ENCODE results near the gene ELP4. TPM values are rescaled to one million over a fixed set of nuclear protein-coding genes. Genes with fewer than 3 reads are reported as not detected.

Gene ELP4
- total and polyA plus RNA-seq, 9 of the 15 experiments (the other 6 are each of a cell fraction or from before 2014, with no cell fraction given) = 24.1 to 60.3 (median 38.7) TPM

DNA sequence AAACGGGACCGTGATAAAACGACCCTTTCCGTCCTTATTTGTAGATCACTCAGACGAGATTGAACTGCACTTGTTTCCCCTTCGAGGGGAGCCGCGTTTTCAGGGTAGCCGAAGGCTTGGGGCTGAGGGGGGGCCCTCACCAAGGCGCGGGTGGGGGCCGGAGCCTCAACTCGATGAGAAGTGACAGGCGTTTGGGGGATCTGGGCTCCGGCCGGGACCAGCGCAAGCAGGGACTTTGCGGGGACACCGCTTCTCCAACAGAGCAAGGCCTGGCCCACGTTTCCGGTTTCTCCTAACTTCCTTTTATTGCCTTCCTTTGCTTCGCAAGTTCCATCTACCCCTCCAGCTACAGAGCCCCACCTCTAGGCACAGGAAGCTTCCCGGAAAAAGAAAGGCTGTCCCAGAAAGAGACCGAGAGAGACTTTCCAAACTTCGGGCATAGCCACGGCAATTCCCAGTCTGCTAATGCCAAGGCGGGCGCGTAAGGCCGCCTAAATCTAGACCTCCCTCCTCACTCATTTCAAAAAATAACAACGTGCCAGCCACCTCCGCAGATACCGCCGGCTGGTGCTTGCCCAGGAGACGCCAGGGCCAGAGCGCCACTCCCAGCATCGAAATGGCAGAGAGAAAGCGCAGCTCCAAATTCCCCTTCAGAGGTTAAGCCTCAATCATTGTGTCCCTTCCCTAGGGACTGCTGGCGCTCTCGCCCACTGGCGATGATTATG lies 294.9 kb downstream of the ELP4 start:
- DNase-seq (ENCODE audit: extremely low read depth in 1 of 4, low spot score in 3 of 4) (no peak), FAIRE-seq (no peak), ATAC-seq (no peak)
- Histone ChIP-seq H3K4me1 (replicated peaks in 1 of 2; ENCODE audit: control insufficient read depth in 2 of 2, insufficient read depth in 2 of 2, low read length in 2 of 2) (peaks cover 0 to 6% of the 10 kb centered on the region in 2 experiments; a peak in 3 of 5 replicates), H3K9me1 (ENCODE audit: control insufficient read depth, insufficient read depth, low read length) (no peaks in the 10 kb centered on the region), H2AFZ (ENCODE audit: low read depth, low read length) (no peak overlapping the region), H3K36me3 (ENCODE audit: control insufficient read depth, insufficient read depth, low read length) (no peaks in the 10 kb centered on the region), H3K4me3 (no peak overlapping the region), H3K9me3 (replicated peaks; ENCODE audit: control insufficient read depth, insufficient read depth, low read depth, low read length) (no peaks in the 10 kb centered on the region), H3K9ac (ENCODE audit: insufficient read depth in 1 of 2, low read depth in 2 of 2, low read length in 2 of 2) (no peak overlapping the region), H3K27ac (ENCODE audit: extremely low read depth, low read depth, low read length) (no peak overlapping the region), H3K79me2 (ENCODE audit: control insufficient read depth, insufficient read depth, low read length) (no peaks in the 10 kb centered on the region), H3K27me3 (ENCODE audit: control insufficient read depth in 2 of 2, insufficient read depth in 2 of 2, low read length in 2 of 2) (peaks cover 17 to 59% of the 10 kb centered on the region in 2 experiments), H3K4me2 (ENCODE audit: insufficient read depth, low read length) (no peak overlapping the region), H4K20me1 (replicated peaks; ENCODE audit: control insufficient read depth, insufficient read depth, low read length) (no peaks in the 10 kb centered on the region)
- POLR2A ChIA-PET = no interaction called here
- CTCF ChIA-PET (ENCODE audit: low intra/inter-chr PET ratio) = no interaction called here
- intact Hi-C loops (cut with micrococcal nuclease) (no loop called here), in situ Hi-C loops (cut with MboI) (no loop called here)
- 62% methylated on average over 32 of the region's 41 CpGs for WGBS (ENCODE audit: insufficient coverage, low coverage, missing lambda C conversion rate)
- TF ChIP-seq XRCC4 (IDR thresholded peaks at IDR 0.05; ENCODE audit: extremely low read depth, insufficient read depth, insufficient read length) (no peak), MCM7 (IDR thresholded peaks at IDR 0.05) (no peak), FOXJ2 (tag; IDR thresholded peaks at IDR 0.05) (no peak), TEAD2 (tag; IDR thresholded peaks at IDR 0.05) (no peak)
- no TSS peak for BruUV-seq (replicated peaks)

DNA sequence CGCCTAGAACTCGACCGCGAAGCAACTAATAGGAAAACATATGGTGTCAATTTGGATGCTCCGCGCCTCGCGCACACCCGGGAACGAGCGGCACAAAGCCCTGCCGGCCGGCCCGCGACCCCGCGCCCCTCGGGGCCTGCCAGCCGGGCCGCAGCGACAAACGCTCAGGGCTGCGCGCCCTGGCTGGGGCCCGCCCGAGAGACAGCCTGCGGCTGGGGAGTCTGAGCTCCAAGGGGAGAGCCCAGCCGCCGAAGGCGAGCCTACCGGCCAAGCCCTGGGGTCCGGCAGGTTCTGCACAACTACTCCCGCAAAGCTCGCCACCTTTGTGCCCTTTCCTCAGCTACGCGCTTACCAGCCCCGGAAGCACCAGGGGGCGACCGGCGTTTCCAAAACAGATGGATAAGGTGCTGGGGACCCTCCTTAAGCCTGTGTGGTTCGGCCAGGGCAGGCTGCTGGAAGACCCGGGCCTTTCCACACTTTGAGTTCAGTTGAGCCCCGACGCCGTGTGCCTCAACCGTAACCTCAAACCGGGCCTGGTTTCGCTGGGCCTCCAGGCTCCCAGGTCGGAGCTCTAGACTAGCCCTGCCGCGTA lies 295.6 kb downstream of the ELP4 start:
- Histone ChIP-seq H3K27ac (ENCODE audit: extremely low read depth, low read depth, low read length) (no peak overlapping the region), H3K9me1 (ENCODE audit: control insufficient read depth, insufficient read depth, low read length) (no peaks in the 10 kb centered on the region), H3K4me1 (replicated peaks in 1 of 2; ENCODE audit: control insufficient read depth in 2 of 2, insufficient read depth in 2 of 2, low read length in 2 of 2) (peaks cover 0 to 11% of the 10 kb centered on the region in 2 experiments; a peak in 4 of 5 replicates), H3K79me2 (ENCODE audit: control insufficient read depth, insufficient read depth, low read length) (no peaks in the 10 kb centered on the region), H3K9ac (ENCODE audit: insufficient read depth in 1 of 2, low read depth in 2 of 2, low read length in 2 of 2) (no peak overlapping the region), H4K20me1 (replicated peaks; ENCODE audit: control insufficient read depth, insufficient read depth, low read length) (no peaks in the 10 kb centered on the region), H3K36me3 (ENCODE audit: control insufficient read depth, insufficient read depth, low read length) (no peaks in the 10 kb centered on the region), H2AFZ (ENCODE audit: low read depth, low read length) (no peak overlapping the region), H3K9me3 (replicated peaks; ENCODE audit: control insufficient read depth, insufficient read depth, low read depth, low read length) (no peaks in the 10 kb centered on the region), H3K4me3 (no peak overlapping the region), H3K27me3 (ENCODE audit: control insufficient read depth in 2 of 2, insufficient read depth in 2 of 2, low read length in 2 of 2) (peaks cover 17 to 63% of the 10 kb centered on the region in 2 experiments), H3K4me2 (ENCODE audit: insufficient read depth, low read length) (no peak overlapping the region)
- in situ Hi-C loops (cut with MboI) = no loop called here
- intact Hi-C loops (cut with micrococcal nuclease) = no loop called here
- no peak for ATAC-seq
- no peak for TF ChIP-seq CREBBP (IDR thresholded peaks at IDR 0.05; ENCODE audit: low read depth, low read length)
- TF ChIP-seq, protein P1, sequence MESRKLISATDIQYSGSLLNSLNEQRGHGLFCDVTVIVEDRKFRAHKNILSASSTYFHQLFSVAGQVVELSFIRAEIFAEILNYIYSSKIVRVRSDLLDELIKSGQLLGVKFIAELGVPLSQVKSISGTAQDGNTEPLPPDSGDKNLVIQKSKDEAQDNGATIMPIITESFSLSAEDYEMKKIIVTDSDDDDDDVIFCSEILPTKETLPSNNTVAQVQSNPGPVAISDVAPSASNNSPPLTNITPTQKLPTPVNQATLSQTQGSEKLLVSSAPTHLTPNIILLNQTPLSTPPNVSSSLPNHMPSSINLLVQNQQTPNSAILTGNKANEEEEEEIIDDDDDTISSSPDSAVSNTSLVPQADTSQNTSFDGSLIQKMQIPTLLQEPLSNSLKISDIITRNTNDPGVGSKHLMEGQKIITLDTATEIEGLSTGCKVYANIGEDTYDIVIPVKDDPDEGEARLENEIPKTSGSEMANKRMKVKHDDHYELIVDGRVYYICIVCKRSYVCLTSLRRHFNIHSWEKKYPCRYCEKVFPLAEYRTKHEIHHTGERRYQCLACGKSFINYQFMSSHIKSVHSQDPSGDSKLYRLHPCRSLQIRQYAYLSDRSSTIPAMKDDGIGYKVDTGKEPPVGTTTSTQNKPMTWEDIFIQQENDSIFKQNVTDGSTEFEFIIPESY (CRISPR knock-in tag; IDR thresholded peaks at IDR 0.05) = peak; percentile 71; the same call in 1 of the 2 replicates
- POLR2A ChIA-PET = no interaction called here
- BruUV-seq (replicated peaks) = no TSS peak
- FAIRE-seq = no peak
- DNase-seq (ENCODE audit: extremely low read depth in 1 of 4, low spot score in 3 of 4) = no peak
- CTCF ChIA-PET (ENCODE audit: low intra/inter-chr PET ratio) = no interaction called here
- WGBS (ENCODE audit: insufficient coverage, low coverage, missing lambda C conversion rate) = 81% methylated on average over 35 of the region's 51 CpGs

Measured in K562 (cell line).